Forelimb muscle (tissue), 1 donor: ENCODE data around the gene FAM98C. TPM values are rescaled to one million over a fixed set of nuclear protein-coding genes. Genes with fewer than 3 reads are reported as not detected.
"Not testable (repeated sequence)": the region's sequence is repeated elsewhere in the genome, so short reads cannot be mapped to it uniquely, and the experiment has no call there.

Experiments used
- DNase-seq: peaks from one replicate; pipeline ENCODE4 v3.0.0-alpha.2; 2013; ENCODE audit warnings: low read depth
- polyA plus RNA-seq: library from polyadenylated mRNA; unstranded; fragments of 120-200 nt; gene quantifications from one replicate; pipeline ENCODE4 v1.2.1, GENCODE V29; 2013; ENCODE audit not compliant: insufficient read length

FAM98C gene
- polyA plus RNA-seq: 9.5 TPM

DNA sequence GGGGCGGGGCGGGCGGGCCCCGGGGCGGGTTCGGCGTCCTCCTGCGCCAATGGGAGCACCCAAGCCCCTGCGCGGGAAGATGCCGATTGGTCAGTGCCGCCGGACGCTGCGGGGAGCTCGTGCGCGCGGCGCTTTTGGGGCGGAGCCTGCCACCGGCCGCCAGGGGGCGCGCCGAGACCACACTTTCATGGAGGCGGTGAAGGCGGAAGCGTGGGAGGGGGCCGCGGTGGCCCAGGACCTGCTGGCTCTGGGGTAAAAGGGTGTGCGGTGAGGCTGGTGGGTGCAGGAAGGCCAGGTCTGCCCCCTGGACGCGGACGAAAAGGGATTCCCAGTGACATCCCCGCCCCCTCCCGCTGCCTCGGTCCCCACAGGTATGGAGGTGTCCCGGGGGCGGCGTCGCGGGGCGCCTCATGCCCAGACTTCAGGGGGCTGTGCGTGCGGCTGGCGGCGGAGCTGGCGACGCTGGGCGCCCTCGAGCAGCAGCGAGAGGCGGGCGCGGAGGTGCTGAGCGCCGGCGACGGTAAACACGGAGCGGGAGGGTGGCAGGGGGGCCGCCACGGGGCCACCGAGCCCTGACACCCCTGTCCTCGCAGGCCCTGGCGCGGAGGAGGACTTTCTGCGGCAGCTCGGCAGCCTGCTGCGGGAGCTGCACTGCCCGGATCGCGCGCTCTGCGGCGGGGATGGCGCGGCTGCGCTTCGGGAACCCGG is at the start of gene FAM98C:
FAM98C (plus strand) TSS at position 127 of the 708 bp plus-strand sequence; CDS start at position 188, 61 bp downstream.
- DNase-seq: peak; percentile 89

DNA sequence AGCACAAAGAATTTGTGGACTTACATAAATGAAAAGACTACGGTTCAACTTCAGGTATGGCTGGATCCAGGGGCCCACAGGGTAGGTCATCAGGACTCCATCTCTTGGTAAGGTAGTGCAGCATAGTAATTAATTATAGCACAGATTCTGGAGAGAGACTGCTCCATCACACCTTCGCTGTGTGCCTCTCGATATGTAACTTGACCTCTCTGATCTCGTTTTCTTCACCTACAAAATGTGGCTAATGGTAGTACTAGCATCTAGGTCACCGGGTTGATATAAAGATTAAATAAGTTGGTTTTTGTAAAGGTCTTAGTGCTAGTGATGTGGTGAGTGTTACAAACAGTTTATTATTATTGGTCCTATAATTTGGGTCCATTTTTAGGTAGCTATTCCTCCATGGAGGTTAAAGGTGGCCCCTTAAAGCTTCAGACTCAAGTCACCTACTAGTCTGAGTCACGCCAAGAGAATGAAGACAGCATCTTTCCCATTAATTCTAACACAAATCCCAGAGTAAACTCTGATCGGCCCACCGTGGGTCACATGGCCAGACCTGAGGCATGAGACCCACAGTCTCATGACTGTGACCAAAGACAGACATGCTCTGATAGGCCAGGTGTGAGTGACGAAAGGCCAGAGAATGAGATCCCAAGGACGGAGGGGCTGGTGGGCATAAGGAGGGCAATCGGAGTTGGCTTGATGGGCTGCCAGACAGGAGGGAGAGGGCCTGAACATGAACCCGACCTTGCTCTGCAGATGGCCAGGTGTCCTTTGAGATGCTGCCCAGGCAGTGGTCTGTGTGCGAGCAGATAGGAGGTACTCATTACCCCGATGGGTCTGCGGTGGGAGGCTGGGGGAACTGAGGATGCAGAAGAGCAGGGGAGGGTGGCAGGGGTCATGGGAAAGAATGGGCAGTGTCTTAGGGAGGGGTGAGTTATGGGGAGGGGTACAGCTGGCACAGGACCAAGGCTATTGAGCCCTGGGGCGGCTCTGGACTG is 46.9 kb upstream of the FAM98C start:
- no peak for DNase-seq

DNA sequence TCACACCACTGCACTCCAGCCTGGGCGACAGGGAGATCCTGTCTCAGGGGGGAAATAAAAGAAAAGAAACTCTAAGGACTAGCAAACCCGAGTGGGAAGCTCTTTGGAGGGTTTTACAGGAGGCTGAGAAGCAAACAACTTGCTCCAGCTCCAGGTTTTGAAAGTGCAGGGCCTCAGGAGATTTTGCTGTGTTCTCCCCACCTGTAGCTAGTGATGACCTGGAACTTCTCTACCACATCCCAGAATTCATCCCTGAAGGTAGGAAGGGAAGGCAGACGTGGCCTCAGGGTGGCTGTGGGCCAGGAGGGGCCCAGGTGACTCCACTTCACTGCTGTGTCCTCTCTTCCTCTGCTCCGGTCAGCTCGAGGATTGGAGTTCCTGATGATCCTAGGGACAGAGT is 44.8 kb upstream of the FAM98C start:
- no peak for DNase-seq

DNA sequence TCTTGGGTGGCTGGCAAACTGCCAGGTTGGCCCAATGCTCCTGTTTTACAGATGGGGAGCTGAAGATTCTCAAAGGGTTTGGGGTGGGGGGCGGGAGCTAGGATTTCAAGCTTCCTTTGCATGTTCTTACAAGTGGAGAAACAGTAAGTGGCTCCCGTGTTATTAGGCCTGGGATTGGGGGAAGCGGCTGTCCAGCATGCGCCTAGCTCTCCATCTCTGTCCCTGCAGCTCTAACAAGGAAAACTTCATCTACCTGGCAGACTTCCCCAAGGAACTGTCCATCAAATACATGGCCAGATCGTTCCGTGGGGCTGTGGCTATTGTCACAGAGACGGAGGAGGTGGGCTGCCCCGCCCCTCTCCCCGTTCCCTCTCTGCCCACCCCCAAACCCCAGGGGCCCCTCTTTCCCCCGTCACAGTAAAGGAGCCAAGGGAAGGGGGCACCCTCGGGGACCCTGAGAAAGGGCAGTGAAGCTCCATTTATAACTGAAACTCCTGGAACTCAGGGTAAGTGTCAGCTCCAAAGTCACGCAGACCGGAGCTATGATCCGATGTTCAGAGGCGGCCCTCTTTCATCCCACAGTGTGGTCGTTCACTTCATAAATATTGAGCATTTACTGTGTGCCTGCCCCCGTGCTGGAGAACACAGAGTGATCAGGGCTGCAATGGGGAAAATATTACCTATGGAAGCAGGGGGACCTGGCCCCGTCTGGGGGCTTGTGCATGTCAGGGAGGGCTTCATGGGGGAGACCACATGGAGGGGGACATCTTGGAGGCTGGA is 43.5 kb upstream of the FAM98C start:
- DNase-seq: no peak

DNA sequence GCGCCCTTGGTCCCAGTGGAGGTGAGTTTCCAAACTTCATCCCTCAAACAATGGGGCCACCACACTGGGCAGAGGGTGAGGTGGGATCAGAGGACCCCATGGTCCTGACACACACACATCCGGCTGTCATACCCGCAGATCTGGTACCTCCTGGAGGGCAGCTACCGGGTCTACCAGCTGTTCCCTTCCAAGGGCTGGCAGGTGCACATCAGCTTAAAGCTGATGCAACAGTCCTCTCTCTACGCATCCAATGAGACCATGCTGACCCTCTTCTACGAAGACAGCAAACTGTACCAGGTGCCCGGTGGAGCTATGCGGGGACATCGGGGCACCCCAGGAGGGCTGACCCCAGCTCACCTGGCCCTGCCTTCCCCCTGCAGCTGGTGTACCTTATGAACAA is 42.5 kb upstream of the FAM98C start:
- no peak for DNase-seq

DNA sequence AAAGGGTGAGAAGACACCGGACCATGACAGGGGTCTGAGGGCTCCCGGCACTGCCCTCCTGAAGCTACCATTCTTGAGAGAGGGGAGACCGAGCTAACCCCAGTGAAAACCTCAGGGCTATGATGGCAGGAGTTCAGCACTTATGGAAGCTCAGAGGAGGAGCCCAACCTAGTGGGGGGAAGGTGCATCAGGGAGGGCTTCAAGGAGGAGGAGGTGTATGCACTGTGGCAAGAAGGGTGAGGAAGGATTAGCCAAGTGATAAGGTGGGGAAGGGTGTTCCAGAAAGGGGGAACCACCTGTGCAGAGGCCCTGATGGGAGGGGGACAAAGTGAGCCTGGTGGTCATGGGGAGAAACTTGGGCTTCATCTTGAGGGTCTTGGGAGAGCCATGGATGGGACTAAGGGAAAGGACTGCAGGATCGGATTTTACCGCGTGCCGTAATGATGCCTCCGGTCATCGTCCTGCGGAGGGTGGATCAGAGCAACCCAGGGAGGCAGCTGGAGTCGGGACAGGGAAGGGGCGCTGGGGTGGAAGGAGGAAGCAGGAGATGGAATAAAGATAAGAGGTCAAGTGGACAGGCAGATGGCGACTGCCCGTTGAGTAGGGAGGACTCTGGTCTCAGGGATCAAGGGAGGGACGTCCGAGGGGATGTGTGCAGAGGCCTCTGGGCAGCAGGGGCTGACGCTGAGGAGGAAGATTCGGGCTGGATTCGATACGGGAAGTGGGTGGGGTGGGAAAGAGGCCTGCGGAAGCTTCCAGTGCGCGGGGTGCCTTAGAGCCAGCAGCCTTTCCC is 41.9 kb upstream of the FAM98C start:
- DNase-seq: no peak

DNA sequence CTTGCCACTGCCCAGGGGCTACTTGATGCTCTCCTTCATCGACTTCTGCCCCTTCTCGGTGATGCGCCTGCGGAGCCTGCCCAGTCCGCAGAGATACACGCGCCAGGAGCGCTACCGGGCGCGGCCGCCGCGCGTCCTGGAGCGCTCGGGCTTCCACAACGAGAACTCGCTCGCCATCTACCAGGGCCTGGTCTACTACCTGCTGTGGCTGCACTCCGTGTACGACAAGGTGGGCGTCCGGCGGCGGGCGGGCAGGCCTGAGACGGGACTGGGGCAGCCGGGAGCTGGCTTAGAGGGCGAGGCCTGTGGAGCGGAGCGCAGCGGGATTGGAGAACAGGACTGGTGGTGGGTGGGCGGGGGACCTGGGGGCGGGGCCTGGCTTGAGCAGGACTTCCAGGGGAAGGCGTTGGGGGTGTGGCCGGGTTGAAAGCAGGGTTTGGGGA is 41.2 kb upstream of the FAM98C start:
- DNase-seq: no peak

DNA sequence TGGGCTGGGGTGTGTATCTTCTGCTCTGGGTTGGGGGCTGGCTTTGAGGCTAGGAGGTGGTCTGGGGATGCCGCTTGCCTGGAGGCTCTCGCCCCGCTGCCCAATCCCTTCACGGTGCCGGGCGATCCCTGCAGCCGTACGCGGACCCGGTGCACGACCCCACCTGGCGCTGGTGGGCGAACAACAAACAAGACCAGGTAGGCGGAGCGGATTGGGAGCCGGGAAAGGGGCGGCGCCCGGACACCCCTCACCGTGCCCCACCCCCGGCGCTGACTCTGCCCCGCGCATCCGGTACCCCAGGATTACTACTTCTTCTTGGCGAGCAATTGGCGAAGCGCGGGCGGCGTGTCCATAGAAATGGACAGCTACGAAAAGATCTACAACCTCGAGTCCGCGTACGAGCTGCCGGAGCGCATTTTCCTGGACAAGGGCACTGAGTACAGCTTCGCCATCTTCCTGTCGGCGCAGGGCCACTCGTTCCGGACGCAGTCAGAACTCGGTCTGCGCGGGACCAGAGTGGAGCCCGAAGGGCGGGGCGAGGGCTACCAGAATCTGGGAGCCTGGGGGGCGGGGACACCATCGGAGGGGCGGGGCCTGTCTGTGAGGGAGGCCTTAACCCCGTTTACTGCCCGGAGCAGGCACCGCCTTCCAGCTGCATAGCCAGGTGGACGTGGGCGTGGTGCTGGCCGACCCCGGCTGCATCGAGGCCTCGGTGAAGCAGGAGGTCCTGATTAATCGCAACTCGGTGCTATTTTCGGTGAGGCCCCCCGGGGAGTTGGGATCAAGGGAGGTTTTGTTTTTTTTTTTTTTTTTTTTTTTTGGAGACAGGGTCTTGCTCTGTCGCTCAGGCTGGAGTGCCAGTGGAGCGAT is 40.6 kb upstream of the FAM98C start:
- DNase-seq: no peak

DNA sequence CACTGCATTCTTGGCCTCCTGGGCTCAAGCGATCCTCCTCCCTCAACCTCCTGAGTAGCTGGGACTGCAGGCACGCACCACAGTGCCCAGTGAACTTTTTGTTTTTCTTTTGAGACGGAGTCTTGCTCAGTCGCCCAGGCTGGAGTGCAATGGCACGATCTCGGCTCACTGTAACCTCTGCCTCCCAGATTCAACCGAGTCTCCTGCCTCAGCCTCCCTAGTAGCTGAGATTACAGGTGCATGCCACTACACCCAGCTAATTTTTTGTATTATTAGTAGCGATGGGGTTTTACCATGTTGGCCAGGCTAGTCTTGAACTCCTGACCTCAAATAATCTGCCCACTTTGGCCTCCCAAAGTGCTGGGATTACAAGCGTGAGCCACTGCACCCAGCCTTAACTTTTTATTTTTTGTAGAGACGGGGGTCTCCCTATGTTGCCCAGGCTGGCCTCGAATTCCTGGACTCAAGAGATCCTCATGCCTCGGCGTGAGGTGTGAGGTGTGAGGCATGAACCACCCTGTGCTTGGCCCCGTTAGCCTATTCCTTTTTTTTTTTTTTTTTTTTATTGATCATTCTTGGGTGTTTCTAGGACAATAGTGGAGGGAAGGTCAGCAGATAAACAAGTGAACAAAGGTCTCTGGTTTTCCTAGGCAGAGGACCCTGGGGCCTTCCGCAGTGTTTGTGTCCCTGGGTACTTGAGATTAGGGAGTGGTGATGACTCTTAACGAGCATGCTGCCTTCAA is 39.8 kb upstream of the FAM98C start:
- DNase-seq: not testable (repeated sequence)

DNA sequence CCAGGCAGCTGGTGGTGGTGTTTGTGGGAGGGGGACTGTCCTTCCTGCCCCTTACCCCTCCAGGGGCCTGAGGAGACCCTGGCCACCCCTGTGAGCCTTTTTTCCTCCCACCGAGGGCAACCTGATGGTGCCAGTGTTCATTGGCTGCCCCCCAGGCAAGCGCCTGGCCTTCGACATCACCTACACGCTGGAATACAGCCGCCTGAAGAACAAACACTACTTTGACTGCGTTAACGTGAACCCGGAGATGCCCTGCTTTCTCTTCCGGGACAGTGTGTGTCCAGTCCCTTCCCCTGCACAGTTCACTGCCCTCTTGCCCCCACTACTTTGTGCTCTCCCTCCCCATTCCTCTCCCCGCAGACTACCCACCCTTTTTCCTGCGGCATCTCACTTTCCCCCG is 35.9 kb upstream of the FAM98C start:
- DNase-seq: no peak

DNA sequence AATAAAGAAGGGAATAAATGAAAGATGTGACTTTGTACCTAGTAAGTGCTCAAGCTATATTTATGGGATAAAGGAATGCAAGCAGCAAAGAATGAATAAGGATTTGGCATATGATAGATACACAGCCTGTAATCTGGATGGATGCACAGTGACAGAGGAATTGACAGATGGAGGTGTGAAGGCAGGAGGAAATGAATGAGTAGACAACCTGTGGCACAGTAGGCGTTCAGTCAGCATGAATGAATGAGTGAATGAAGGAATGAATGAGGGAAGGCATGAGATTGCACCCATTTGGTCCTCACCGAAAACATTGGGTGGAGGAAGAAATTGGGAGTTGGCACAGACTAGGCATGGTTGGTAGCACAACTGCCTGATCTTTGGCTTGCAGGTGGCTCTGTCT is 33.3 kb upstream of the FAM98C start:
- no peak for DNase-seq

DNA sequence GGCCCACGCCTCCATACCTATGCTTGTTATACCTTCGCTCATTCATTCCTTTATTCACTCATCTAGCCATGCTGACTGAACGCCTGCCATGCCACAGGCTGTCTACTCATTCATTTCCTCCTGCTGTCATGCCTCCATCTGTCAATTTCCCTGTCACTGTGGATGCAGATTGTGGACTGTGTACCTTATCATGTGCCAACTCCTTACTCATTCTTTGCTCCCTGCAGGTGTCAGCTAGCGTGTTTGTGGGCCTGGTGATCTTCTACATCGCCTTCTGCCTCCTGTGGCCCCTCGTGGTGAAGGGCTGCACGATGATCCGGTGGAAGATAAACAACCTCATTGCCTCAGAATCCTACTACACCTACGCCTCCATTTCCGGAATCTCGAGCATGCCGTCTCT is 32.6 kb upstream of the FAM98C start:
- no peak for DNase-seq

DNA sequence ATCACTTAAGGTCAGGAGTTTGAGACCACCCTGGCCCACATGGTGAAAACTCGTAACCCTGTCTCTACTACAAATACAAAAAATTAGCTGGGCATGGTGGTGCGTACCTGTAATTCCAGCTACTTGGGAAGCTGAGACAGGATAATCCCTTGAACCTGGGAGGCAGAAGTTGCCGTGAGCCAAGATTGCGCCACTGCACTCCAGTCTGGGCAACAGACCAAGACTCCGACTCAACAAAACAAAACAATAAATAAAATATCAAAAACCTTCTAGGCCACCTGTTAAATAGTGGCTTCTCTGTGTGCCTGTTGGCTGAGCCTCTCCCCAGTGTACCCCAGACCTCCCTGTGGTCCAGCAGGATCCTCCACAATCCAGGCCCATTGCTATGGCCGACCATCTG is 31.8 kb upstream of the FAM98C start:
- no peak for DNase-seq

DNA sequence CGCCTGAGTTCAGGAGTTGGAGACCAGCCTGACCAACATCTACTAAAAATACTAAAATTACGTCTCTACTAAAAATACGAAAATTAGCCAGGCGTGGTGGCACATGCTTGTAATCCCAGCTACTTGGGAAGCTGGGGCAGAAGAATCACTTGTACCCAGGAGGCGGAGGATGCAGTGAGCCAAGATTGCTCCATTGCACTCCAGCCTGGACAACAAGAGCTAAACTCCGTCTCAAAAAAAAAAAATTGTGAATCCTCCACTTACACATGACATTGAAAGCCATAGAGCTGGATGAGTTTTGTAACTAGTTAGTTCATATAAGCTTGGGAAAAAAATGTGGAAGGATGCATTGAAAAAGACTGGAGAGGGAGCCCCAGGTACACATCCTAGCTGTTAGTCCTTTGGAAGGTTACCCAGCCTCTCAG is 29.0 kb upstream of the FAM98C start:
- DNase-seq: no peak

DNA sequence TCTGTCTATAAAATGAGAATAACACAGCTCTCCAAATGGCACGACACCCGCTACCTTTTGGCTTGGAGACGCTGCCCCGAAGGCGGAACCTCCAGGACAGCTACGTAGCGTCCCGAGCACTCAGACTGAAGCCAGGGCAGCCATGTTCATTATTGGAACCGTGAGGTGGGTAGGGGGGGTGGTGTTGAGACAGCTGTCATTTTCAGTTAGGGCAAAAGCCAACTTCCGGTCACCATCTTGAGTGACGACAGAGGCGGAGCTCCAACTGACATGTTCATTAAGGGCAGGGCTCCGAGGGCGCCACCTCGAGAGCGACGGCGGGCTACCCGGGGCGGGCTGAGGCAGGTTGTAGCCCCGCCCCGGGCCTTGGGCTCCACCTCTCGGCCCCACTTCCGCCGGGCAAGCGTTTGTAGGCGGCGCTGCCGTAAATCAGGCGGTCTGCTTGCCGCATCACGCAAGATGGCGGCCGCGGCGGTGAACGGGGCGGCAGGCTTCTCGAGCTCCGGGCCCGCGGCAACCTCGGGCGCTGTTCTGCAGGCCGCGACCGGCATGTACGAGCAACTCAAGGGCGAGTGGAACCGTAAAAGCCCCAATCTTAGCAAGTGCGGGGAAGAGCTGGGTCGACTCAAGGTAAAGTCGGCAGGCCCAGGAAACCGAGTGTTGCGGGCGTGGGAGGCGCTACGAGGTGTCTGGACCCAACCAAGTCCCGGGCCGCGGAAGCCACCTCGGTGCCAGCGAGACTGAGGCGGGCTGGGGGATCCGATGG is 28.4 kb upstream of the FAM98C start, which contains the start of gene PSMD8:
PSMD8 (plus strand) TSS at position 240 of the 766 bp plus-strand sequence; CDS start at position 271, 31 bp downstream.
- DNase-seq: peak; percentile 98

DNA sequence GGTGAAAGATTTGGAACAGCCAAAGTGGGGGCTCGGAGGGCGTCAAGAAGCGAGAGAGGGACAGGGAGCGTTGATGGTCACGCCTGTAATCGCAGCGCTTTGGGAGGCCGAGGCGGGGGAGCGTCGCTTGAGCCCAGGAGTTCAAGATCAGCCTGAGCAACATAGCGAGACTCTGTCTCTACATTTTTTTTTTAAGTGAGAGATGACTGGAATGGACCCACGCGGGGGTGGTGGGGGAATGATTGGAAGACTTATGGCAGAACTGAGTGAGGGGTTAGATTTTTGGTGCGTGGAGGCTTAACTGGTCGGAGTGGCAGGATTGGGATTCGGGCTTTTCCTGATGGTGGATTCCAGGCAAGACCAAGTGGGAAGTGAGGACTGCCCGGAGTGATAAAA is 27.8 kb upstream of the FAM98C start:
- DNase-seq: no peak

DNA sequence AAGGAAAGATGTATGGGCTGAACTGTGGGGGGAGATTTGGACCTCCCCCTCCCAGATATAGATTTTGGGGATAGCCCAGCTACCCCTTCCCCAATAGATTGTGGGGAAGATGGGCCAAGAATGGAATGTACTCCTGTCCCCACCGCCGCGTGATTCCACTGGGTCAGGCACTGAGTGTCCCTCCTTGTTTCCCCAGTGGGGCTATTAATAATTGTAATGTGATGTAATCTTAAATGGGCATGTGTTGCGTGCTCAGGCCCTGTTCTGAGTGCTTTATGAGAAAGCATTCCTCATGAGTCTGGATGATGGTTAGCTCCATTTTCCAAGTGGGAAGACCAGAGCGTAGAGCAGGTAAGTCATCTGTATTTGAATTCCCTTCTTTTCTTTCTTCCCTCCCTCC is 27.1 kb upstream of the FAM98C start:
- DNase-seq: no peak

DNA sequence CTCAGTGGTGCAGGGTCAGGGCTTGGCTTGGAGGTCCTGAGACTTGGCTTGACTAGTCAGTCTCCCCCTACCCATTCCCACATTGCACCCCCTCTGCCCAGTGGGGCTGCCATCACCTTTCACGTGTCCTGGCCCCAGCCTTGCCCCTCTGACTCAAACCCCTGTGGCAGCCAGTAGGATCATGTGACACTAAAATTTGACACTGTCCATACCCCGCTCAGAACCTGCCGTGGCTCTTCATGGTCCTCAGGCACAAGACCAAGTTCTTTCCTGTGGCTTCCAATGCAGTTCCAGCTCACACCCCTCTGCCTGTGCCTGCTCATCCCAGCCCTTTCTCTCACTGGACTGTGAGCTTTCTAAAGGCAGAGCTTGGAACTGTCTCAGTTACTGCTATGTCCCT is 26.3 kb upstream of the FAM98C start:
- no peak for DNase-seq
